B cell (primary cell): ENCODE measurements around the gene PUM1.

Source experiments
- EZH2 ChIP-seq: IDR thresholded peaks from 2 replicates; pipeline ENCODE4 v1.6.1; 2012; ENCODE audit warnings: borderline replicate concordance, low read depth, mild to moderate bottlenecking, moderate library complexity, low read length; ENCODE audit not compliant: insufficient read depth, poor library complexity, severe bottlenecking
- TF ChIP-seq, protein P1 (sequence below): fragments of 200-600 bp; IDR thresholded peaks from one replicate; pipeline ENCODE4 v1.8.0; 2022; ENCODE audit warnings: antibody characterized with exemption, mild to moderate bottlenecking

DNA sequence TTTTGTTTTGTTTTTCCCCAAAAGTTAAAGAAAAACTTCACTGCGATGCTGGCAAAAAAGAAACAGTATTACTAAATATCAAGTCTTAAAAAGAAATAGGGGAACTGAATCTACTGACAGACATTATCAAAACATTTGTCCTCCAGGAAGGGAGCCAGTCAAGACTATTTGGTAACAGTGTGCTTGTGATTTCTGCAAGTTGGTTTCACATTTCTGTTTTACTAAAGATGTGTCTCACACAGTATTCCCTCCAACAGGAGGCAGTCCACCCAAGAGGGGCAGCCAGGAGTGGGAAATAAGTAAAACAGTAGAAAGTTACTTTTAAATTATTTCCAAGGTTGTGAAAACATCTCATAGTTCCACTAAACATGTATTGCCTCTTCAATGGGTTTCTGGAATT, 82.6 kb downstream of the PUM1 start:
- TF ChIP-seq, protein P1, sequence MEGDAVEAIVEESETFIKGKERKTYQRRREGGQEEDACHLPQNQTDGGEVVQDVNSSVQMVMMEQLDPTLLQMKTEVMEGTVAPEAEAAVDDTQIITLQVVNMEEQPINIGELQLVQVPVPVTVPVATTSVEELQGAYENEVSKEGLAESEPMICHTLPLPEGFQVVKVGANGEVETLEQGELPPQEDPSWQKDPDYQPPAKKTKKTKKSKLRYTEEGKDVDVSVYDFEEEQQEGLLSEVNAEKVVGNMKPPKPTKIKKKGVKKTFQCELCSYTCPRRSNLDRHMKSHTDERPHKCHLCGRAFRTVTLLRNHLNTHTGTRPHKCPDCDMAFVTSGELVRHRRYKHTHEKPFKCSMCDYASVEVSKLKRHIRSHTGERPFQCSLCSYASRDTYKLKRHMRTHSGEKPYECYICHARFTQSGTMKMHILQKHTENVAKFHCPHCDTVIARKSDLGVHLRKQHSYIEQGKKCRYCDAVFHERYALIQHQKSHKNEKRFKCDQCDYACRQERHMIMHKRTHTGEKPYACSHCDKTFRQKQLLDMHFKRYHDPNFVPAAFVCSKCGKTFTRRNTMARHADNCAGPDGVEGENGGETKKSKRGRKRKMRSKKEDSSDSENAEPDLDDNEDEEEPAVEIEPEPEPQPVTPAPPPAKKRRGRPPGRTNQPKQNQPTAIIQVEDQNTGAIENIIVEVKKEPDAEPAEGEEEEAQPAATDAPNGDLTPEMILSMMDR: no peak
- no peak for TF ChIP-seq EZH2
